RWPE1 (cell line): Measurements from ENCODE around the gene AHDC1.

Experiments
- CTCF ChIA-PET: fragments of 350-600 bp; sonication (Branson Sonifier 250); formaldehyde crosslinking; extraction: SDS; loops from one replicate; lab custom pipeline; 2021; lab: Yijun Ruan, JAX
- POLR2A ChIA-PET: fragments of 400-600 bp; formaldehyde crosslinking; extraction: SDS; loops from one replicate; lab custom pipeline; 2020; ENCODE audit warnings: antibody characterized with exemption; ENCODE audit not compliant: low non-redundant PET; lab: Yijun Ruan, JAX
- DNase-seq: peaks from one replicate; pipeline ENCODE4 v3.0.0; 2012; ENCODE audit warnings: low spot score
- H3K27ac ChIP-seq: fragments of 450-650 bp; 2 replicates; pipeline ENCODE4 v1.5.1; 2017
- CTCF ChIP-seq: fragments of 450-650 bp; conservative IDR thresholded peaks from 2 replicates; pipeline ENCODE4 v1.5.1; 2017; ENCODE audit warnings: low read depth, mild to moderate bottlenecking

AHDC1 gene

GRCh38 chr1:27584453-27584852 is 19.5 kb downstream of the AHDC1 start:
- ChIA-PET CTCF (interaction anchor here (1.8 kb wide), 1 partner anchor 28 kb away, joined by 8 read pairs; no protein-coding TSS in a partner anchor), POLR2A (no interaction called here)
- peak overlapping the region; percentile 41 for H3K27ac ChIP-seq
- DNase-seq = no peak
- no peak for TF ChIP-seq CTCF

GRCh38 chr1:27583479-27583878 is 20.5 kb downstream of the AHDC1 start:
- H3K27ac ChIP-seq = peak overlapping the region; percentile 19; the same call in 1 of the 2 replicates
- no peak for DNase-seq
- ChIA-PET CTCF (interaction anchor here (1.8 kb wide), 1 partner anchor 27 kb away, joined by 8 read pairs; no protein-coding TSS in a partner anchor), POLR2A (no interaction called here)
- TF ChIP-seq CTCF = no peak

- TF ChIP-seq CTCF = no peak
- DNase-seq = no peak
- peak overlapping the region; percentile 43 for H3K27ac ChIP-seq
- POLR2A ChIA-PET = interaction anchor here (0.5 kb wide), 1 partner anchor 22 kb away, joined by 6 read pairs; the partner anchor contains the start of gene AHDC1
- CTCF ChIA-PET = no interaction called here
Observed at GRCh38 chr1:27581823-27582243, 22.1 kb downstream of the AHDC1 start.

- POLR2A ChIA-PET = no interaction called here
- CTCF ChIA-PET = interaction anchor here (0.9 to 1.6 kb wide), 4 partner anchors 9 to 24 kb away, joined by 3 to 6 read pairs (median 5); no protein-coding TSS in a partner anchor
- H3K27ac ChIP-seq = peak overlapping the region; percentile 98
- no peak for TF ChIP-seq CTCF
- DNase-seq = no peak
Observed at GRCh38 chr1:27577504-27578188, 26.3 kb downstream of the AHDC1 start.

- TF ChIP-seq CTCF = no peak
- ChIA-PET CTCF (interaction anchor here (1.2 to 1.6 kb wide), 3 partner anchors 8 to 25 kb away, joined by 3 to 6 read pairs (median 5); no protein-coding TSS in a partner anchor), POLR2A (interaction anchor here (0.7 kb wide), 1 partner anchor 546 kb away, joined by 6 read pairs; no protein-coding TSS in a partner anchor)
- peak overlapping the region; percentile 98 for H3K27ac ChIP-seq
- no peak for DNase-seq
Observed at GRCh38 chr1:27576806-27577227, 27.1 kb downstream of the AHDC1 start.

- TF ChIP-seq CTCF = no peak
- DNase-seq = peak; percentile 60
- ChIA-PET POLR2A (interaction anchor here (0.6 to 0.7 kb wide), 2 partner anchors 39 to 545 kb away, joined by 6 to 7 read pairs; no protein-coding TSS in a partner anchor), CTCF (interaction anchor here (1.0 to 1.4 kb wide), 2 partner anchors 12 to 25 kb away, joined by 3 to 8 read pairs; no protein-coding TSS in a partner anchor)
- H3K27ac ChIP-seq = peak overlapping the region; percentile 98
Observed at GRCh38 chr1:27575840-27576331, 28.1 kb downstream of the AHDC1 start.
